DMS79 (cell line): ENCODE data around the gene FCRLB.
A peak's percentile ranks its signal among the peaks of the same experiment; 100 is the strongest.
"Not testable (repeated sequence)": the region's sequence is repeated elsewhere in the genome, so short reads cannot be mapped to it uniquely, and the experiment has no call there.

Source experiments
- DNase-seq: peaks from one replicate; lab custom pipeline; 2025; lab: John Stamatoyannopoulos, UW

The FCRLB gene

DNA sequence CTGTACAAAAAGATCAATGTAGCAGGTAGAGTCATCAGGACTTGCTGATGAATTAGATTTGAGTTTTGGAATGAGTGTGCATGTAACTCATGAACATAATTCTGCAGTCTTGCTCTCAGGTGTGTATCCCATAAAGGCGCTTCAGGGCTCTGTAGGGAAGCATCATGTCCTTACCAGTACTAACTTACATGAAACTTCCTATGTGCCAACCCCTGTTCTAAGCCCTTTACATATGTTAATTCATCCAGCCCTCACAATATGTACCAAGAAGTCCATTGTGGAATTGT, 2.1 kb upstream of the FCRLB start:
- DNase-seq: no peak

DNA sequence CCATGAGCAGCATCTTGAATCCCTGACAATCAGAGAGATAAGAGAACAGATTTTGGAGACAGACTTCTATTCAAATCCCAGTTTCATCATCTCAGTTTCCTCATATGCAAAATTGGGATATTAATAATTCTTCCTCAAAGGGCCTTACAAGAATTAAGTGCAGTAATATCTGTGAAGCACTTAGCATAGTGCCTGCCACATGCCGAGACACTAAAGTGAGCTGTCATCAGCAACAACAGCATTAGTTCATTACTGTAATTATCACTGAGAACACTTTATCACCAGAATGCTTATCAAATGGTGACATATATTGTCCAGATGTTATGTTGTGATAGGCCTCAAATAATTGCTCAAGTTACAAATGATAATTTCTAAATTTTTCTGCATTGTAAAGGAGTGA, 922 bp upstream of the FCRLB start:
- DNase-seq: no peak

DNA sequence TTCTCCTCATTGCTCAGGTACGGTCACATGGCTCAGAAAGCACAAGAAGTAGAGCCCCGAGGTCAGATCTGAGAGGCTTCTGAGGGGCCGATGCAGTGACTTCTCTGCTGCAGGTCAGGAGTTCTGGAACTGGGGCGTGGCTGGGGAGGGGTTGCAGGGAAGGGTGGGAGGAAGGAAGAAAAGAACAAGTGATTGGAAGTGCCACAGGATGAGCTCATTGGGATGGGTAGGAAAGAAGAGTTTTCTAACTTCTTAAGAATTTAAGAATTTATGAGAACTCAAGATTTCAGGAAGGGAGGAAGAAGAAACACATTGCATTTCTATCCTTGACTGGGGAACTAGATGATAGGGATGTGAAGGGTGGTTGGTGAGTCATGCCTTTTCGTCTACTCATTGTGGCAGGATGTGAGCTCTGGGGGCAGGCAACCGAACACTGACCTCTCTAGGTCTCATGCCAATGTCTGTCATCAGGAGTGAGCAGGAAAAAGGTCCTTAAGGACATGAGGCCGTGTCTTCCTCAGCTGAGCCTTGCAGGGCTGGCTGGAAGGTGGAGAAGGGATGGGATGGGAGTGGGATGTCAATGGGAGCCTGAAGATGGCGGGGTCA, 497 bp downstream of the FCRLB start:
- DNase-seq: no peak

DNA sequence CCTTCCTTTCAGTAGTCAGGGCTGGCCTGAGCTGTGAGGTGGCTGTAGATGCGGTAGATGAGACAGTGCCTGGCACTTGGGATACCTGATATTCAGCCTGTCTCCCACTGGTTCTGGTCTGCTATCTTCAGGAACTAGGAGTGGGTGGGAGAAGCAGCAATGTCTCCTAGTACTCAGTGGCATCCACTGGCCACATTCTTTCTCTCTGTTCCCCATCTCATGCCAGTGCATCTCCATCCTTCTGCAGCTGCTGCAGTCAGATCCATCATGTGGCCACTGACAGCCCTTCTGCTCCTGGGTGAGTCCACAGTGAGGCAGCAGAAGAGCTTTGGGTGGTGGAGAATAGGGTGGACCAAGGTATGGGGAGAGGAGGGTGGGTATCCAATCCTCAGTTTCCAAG, 1.1 kb downstream of the FCRLB start:
- DNase-seq: no peak

DNA sequence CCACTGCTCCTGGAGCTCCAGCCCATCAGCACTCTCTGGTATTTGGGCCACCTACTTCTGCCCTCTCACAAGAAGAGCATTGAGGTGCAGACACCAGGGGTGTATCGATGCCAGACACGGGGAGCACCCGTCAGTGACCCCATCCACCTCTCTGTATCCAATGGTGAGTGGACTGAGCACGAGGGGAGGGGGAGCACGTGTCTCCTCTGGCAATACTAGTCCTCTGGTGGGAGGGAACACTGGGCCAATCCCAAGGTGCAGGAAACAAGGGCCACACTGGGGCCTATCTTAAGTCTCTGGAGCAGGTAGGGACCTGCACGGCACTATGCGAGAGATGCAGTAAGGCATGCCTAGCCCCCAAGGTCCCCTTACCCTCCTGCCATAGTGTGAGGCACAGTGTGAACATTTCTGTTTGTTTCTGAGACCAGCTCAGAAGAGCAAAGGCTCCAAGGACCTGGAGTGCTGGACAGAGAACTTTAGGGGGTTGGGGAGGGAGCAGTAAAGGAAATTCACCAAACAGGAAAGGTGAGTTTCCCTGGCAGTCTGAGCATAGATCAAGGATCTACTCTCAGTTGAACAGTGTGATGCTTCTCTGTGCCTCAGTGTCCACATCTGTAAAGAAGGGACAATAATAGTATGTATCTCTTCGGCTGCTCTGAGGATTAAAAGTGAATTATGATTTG, 2.3 kb downstream of the FCRLB start:
- DNase-seq: no peak

DNA sequence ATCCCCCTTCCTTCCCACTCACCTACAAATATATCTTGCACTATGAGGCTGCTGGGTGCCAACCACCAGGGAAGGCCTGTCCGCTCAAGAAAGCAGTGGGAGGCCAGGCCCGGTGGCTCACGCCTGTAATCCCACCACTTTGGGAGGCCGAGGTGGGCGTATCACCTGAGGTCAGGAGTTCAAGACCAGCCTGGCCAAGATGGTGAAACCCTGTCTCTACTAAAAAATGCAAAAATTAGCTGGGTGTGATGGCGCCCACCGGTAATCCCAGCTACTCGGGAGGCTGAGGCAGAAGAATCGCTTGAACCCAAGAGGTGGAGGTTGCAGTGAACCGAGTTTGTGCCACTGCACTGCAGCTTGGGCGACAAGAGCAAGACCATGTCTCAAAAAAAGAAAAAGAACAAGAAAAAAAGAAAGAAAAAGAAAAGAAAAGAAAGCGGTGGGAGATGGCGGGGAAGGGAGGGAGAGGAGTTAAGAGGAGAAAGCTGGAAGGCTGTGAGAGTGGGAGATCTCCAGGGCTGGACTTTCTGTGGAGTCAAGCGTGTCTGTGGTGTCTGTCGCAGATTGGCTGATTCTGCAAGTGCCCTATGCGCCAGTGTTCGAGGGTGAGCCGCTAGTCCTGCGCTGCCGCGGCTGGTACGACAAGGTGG, 4.0 kb downstream of the FCRLB start:
- DNase-seq: not testable (repeated sequence)

DNA sequence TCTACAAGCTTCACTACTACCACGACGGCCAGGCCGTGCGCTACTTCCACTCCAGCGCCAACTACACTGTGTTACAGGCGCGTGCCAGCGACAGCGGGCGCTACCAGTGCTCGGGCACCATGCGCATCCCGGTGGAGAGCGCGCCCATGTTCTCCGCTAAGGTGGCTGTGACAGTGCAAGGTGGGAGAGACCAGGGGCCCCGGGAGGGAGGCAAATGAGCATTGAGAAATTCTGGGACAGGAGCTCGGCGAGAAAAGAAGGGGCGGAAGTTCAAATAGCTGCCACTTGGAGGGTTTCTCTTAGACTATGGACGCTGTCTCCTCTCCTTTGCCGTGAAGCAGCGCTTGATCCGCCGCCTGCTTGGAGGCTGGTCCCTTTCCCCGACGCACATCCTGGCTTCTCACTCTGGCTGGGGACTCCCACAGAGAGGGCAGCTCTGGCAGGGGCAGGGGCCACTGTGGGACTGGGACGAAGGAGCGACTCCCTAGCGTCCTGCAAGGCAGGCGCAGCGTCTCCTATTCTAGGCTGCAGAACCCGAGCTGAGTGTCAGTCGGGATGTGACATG, 4.6 kb downstream of the FCRLB start:
- DNase-seq: peak; percentile 13

DNA sequence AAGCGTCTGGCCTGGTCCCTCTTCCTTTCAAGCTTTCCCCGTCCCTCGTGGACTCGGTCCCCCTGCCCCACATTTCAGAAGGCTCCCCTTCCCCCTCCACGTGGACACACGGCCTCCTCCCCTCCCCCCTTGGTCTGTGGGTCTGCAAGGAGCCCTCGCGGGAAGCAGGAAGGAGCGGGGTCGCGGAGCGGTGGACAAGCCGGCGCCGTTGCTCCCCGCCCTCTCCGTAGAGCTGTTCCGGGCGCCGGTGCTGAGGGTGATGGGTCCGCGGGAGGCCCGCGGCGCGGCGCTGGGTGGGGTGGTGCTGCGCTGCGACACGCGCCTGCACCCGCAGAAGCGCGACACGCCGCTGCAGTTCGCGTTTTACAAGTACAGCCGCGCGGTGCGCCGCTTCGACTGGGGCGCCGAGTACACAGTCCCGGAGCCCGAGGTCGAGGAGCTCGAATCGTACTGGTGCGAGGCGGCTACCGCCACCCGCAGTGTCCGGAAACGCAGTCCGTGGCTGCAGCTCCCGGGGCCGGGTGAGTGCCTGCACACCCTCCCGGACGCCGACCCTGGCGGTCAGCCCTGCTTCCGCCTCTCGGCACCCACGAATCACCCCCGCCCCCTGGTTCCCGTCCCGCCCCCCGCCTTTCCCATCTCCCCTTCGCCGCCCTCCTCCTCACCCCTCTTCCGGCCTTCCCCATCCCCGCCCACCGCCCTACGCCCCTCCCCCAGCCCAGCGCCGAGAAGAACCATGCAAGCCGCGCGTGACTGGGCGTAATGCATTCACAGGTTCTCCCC, 5.3 kb downstream of the FCRLB start:
- DNase-seq: no peak

DNA sequence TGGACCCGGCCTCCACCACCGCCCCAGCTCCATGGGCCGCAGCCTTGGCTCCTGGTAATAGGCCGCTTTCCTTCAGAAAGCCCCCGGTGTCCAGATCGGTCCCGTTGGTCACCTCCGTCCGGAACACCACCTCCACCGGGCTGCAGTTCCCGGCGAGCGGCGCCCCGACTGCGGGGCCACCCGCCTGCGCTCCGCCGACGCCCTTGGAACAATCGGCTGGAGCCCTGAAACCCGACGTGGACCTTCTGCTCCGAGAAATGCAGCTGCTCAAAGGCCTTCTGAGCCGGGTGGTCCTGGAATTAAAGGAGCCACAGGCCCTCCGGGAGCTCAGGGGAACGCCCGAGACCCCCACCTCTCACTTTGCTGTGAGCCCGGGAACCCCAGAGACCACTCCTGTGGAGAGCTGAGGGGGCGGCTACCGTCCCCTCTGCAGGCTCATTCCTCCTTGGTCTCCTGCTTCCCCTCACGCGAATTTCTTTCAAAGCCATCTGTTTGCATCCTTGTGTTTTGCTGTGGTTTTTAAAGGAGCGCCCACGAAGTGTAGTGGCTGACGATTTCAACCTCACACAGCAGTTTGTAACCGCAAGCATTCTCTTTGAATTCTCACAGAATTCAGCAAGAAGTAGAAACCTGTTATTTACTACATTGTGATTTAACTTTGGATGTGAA, 6.0 kb downstream of the FCRLB start:
- DNase-seq: peak; percentile 14

DNA sequence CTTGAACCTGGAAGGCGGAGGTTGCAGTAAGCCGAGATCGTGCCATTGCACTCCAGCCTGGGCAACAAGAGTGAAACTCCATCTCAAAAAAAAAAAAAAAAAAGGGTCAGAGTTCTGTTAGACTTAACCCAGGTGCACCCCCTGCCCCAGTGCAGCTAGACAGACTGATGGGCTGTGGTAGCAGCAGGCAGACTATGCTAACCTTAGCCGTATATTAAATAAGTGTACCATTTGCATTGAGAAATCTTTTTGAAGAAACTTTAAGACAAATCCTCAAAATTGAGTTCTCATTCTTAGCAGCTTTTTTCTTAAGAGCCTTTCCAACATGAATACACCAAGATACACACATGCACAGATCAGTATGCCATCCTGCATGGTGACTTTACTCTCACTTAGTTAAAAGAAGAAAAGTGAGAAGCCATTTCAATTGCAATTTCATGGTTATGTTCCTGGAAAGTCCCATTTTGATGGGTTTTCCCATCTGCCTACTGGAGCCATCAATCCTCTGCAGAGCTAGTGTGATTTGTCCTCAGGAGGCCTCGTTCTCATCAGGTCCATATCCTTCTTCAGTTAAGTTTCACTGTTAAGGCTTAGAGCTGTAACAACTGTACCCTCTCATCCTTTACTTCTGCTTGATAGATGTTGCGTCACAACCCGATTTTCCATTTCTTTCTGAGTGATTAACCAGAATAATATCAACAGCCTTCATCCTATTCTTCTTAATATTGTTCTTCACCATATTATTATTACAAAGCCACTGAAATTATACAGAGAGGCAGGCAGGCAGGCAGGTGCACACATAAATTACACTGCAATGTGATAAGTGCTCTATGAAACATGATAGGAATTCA, 7.3 kb downstream of the FCRLB start:
- no peak for DNase-seq

DNA sequence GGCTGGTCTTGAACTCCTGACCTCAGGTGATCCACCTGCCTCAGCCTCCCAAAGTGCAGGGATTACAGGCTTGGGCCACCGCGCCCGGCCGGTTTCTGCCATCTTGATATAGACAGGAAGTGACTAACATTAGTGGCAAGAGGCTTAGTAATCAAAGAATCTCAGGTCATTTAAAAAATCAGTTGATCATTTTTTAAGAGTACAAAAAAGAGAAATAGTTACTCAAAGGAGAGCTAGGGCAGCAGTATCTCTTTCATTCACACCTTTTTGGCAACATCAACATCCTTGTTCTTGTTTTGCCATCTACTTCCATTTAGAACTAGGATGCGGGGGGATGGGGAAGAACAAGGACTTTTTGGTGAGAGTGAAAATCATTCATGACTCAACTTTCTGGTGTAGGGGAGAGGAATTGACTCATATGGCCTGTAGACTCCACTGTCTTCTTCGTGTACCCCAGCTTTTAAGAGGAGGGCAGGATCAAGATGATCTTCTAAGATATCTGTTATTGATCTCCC, 8.8 kb downstream of the FCRLB start:
- no peak for DNase-seq

DNA sequence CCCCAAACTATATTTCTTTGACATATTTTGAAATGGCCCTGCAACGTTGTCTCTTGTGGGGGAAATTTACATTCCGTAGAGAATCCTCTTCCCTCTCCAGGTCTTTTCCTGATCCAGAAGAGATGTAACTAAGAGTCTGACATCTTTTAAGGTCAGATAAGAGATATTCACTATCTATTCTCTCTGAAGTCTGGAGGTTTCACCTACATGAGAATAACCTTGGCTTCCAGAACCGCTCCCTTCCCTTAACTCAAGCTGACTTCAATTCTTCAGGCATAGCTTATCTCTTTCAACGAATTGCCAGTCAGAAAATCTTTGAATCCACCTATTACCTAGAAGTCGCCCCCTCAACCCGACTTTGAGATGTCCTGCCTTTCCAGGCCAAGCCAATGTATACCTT, 9.9 kb downstream of the FCRLB start:
- DNase-seq: no peak

DNA sequence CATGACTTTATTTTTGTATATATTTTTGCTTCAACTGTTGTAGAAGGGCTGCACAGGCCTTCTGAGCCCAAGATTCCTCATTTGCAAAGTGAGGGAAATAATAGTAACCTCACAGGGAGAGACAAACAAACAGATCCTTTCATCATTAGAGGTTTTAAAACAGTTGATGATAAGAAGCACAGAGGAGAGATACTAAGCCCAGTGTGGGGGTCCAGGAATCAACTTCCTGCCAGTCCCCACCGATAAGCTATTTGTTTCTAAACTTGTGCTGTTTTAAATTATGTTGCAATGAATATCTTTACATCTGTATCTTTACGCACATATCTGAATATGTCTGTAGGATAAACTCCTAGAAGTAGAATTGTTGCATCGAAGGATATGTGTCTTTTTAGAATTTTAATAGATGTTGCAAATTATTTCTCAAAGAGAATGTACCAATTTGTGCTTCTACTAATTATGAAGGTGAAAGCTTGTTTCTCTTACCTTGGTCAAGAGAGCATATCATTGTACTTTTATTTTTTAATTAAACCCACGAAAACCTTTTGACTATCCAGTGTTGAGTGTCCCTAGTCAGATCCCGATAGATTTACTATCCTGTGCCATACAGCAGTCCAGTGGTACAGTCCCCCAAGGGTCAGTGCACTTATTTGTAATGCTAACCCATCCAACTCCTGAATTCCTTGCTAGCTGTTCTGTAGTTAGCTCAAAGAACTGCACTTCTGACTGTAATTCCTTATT, 10.8 kb downstream of the FCRLB start:
- no peak for DNase-seq

DNA sequence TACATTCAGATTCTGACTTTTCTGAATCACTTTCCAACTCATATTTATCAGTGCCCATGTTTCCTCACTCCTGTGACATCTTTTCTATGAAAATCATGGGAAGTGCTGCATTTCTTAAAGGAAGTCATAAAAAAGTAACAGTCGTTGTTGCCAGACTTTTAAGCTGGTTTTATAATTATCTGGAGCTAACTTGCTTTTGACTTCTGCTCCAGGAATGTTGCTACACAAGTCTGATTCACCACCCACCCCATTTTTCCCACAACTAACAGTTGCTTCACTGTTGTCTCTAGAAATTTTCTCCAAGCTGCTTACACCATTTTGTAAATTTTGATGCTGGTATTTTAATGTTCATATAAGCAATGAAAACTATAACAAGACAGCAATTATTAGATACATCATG, 12.2 kb downstream of the FCRLB start:
- DNase-seq: no peak

DNA sequence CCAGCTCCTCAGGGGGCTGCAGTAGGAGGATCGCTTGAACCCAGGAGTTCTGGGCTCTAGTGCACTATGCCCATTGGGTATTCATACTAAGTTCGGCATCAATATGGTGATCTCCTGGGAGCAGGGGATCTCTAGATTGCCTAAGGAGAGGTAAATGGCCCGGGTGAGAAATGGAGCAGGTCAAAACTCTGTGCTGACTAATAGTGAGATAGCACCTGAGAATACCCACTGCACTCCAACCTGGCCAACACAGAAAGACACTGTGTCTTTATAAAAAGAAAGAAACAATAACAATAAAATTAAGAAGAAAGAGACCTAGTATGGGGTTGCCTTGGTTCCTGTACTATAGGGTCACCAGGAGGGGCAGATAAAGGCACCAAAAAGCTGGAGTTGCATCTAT, 14.5 kb downstream of the FCRLB start:
- DNase-seq: no peak

DNA sequence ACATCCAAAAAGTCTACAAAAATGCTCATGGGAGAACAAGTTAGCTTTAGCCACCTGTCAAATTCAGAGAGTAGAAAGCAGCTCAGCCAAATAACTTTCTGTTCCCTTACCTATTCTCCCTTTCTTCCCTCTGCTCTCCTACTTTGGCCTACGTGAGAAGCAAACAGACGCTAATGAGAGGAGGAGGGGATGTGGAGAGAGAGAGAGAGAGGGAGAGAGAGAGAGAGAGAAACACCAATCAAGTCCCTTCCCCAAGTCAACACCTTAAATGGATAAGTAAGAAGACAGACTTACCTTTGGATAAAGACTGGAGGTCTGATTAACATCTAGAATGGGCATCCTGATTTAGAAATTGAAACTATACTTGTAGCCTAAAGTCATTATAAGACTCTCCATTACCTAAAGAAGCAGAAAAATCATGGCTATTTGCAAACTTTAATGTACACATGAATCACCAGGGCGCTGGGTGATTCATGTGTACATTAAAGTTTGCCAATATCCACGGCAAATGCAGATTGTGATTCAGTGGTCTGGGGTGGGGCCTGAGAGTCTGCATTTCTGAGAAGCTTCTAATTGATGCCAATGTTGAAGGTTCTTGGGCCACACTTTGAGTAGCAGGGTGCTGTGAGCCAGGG, 15.1 kb downstream of the FCRLB start:
- no peak for DNase-seq

DNA sequence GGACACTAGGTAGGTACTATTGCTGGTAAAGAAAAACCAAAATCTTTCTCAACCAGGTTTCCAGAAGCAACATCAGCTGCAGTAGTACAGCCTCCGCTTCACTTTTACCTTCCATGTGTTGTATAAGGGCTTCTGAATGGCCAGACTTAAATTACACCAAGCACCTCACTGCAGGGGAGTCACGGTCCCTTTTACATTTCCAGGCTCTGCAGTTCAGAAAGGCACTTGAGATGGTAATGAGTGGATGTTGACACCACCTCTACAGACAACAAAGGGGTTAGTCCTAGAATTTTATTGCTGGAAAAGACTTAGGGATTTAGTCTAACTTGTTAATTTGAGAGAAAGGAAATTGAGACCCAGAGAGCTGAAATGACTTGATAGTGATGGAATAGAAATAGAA, 16.3 kb downstream of the FCRLB start:
- DNase-seq: no peak

DNA sequence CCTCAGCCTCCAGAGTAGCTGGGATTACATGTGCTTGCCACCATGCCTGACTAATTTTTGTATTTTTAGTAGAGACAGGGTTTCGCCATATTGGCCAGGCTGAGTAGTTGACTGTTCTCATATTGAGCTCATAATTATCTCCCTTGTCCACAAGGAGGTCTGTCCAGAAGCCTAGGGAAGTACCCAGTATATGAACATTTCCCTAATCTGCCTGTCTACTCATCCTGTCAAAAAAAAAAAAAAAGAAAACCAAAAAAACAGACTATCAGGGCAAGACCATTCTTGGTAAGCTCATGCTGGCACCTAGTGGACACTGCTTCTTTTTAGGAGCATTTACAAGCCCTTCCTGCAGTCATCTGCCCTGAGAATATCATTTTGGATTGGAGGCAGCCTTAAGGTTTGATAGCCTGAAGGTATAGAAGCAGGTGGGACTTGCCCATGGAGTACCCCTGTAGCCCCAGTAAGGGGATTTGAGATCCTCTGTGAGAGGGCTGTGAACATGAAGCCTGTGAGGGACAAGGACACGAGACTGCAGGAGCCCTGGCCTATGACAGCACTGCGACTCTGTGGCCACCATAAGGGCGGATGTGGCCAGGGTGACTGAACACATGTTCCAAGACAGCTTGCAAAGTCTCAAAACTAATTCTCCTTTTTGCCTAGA, 17.4 kb downstream of the FCRLB start:
- no peak for DNase-seq

DNA sequence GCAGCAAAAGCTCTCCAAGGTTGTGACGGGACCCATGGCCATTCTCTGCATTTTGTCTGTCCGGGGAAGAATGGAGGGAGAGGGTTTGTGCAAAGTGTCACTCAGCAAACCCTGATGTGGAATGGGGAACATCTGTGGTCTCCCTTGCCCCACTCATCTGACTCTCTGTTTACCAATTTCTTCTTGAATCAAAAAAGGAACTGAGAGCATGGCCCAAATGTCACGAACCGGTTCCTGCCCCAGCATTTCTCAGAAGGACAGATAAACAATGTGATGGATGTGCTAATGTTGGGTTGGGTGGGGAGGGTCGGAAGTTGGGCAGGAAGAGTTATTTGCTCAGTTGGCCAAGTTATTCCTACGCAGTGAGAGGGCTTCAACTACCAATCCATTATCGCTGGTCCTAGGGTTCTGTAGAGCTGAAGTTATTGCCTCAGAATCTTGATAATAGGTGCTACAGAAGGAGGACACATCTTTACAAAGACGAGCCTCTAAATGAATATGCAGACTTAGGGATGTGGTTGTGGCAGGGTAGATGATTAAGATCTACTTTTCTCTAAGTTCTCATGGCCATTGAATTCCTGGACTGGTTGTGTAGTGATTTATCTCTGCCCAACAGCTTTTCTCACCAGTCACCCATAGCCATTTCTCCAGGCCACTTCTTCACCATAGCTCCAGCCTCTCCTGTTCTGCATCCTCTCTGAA, 18.7 kb downstream of the FCRLB start:
- no peak for DNase-seq
